Lung (tissue), 16 donors: ENCODE measurements around the gene KCNG1. TPM values are rescaled to one million over a fixed set of nuclear protein-coding genes. Genes with fewer than 3 reads are reported as not detected.

ENCODE experiments used
- ATAC-seq: fragments of 200-7000 bp; cut with Tn5 transposase; one replicate; pipeline ENCODE4 v1.9.1; 2020; ENCODE audit warnings: moderate number of reproducible peaks; ENCODE audit not compliant: insufficient read depth, low FRiP score
- DNase-seq, 3 donors: peaks; one replicate each; pipeline ENCODE4 v3.0.0-alpha.2; 2013 to 2017
- H3K27ac ChIP-seq, 2 donors: one replicate each; pipeline ENCODE4 v1.5.1; 2013; ENCODE audit warnings: mild to moderate bottlenecking in 2 of 2, moderate library complexity in 2 of 2, control low read depth in 1 of 2, inconsistent platforms in 1 of 2, low read depth in 1 of 2, low read length in 1 of 2
- H3K27me3 ChIP-seq, 3 donors: one replicate each; pipeline ENCODE4 v1.5.1; 2013; ENCODE audit warnings: low read length in 2 of 3; ENCODE audit not compliant: control insufficient read depth in 3 of 3, insufficient read depth in 3 of 3
- H3K36me3 ChIP-seq, 4 donors: one replicate each; pipeline ENCODE4 v1.5.1; 2013; ENCODE audit warnings: low read length in 4 of 4, mild to moderate bottlenecking in 1 of 4, moderate library complexity in 1 of 4; ENCODE audit not compliant: control insufficient read depth in 4 of 4, insufficient read depth in 4 of 4
- H3K4me1 ChIP-seq, 5 donors: one replicate each; pipeline ENCODE4 v1.5.1; 2013; ENCODE audit warnings: low read length in 5 of 5, mild to moderate bottlenecking in 2 of 5, moderate library complexity in 1 of 5; ENCODE audit not compliant: control insufficient read depth in 5 of 5, insufficient read depth in 5 of 5
- H3K4me3 ChIP-seq: one replicate; pipeline ENCODE4 v1.5.1; 2013; ENCODE audit warnings: mild to moderate bottlenecking, control low read depth, moderate library complexity
- H3K9ac ChIP-seq, 2 donors: one replicate each; pipeline ENCODE4 v1.5.1; 2013; ENCODE audit warnings: low read length in 2 of 2, control low read depth in 1 of 2; ENCODE audit not compliant: insufficient read depth in 1 of 2
- H3K9me3 ChIP-seq, 4 donors: one replicate each; pipeline ENCODE4 v1.5.1; 2013; ENCODE audit warnings: low read length in 3 of 4, mild to moderate bottlenecking in 1 of 4, moderate library complexity in 1 of 4; ENCODE audit not compliant: control insufficient read depth in 4 of 4, insufficient read depth in 3 of 4
- WGBS, 2 donors: extraction: QIAGEN DNeasy Blood & Tissue Kit; methylation state at CpG; one replicate each; pipeline ENCODE4 v1.1.7; 2013; 5-methylcytosine and 5-hydroxymethylcytosine counted together
- long read RNA-seq, 5 donors: transcript quantifications; one replicate each; lab custom pipeline, GENCODE V29; 2026
- polyA plus RNA-seq, 2 donors: library from polyadenylated mRNA; stranded (reverse); fragments of 200-250 nt; gene quantifications; one replicate each; pipeline ENCODE4 v1.2.1, GENCODE V29; 2013
- total RNA-seq, 2 donors: library from RNA; depleted of rRNA in 1 of 2; stranded (reverse); fragments of >200 nt in 1 of 2; gene quantifications; one replicate each; pipeline ENCODE4 v1.2.1, GENCODE V29; 2014 to 2021
- TF ChIP-seq, protein P1 (sequence below): IDR thresholded peaks from 2 replicates; pipeline ENCODE4 v1.5.1; 2012; ENCODE audit warnings: mild to moderate bottlenecking; ENCODE audit errors: control extremely low read depth, extremely low read depth
- donor health status: control.
- donor health status: control.
- donor health status: Bipolar disorder and iron deficiency.
- donor health status: healthy.
- donor health status: DM: yes; HTN: yes; CAD: no.

KCNG1 gene, protein sequence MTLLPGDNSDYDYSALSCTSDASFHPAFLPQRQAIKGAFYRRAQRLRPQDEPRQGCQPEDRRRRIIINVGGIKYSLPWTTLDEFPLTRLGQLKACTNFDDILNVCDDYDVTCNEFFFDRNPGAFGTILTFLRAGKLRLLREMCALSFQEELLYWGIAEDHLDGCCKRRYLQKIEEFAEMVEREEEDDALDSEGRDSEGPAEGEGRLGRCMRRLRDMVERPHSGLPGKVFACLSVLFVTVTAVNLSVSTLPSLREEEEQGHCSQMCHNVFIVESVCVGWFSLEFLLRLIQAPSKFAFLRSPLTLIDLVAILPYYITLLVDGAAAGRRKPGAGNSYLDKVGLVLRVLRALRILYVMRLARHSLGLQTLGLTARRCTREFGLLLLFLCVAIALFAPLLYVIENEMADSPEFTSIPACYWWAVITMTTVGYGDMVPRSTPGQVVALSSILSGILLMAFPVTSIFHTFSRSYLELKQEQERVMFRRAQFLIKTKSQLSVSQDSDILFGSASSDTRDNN
- under 1 TPM; 0.31 to 0.54 TPM for total RNA-seq
- under 1 TPM; 0.14 to 0.58 TPM for polyA plus RNA-seq
- long read RNA-seq, donor 1: 0 reads
- long read RNA-seq, donor 2: 0 reads
- long read RNA-seq, donor 3: 0 reads
- long read RNA-seq, donor 4: 0 reads
- long read RNA-seq, donor 5: 0 reads

DNA sequence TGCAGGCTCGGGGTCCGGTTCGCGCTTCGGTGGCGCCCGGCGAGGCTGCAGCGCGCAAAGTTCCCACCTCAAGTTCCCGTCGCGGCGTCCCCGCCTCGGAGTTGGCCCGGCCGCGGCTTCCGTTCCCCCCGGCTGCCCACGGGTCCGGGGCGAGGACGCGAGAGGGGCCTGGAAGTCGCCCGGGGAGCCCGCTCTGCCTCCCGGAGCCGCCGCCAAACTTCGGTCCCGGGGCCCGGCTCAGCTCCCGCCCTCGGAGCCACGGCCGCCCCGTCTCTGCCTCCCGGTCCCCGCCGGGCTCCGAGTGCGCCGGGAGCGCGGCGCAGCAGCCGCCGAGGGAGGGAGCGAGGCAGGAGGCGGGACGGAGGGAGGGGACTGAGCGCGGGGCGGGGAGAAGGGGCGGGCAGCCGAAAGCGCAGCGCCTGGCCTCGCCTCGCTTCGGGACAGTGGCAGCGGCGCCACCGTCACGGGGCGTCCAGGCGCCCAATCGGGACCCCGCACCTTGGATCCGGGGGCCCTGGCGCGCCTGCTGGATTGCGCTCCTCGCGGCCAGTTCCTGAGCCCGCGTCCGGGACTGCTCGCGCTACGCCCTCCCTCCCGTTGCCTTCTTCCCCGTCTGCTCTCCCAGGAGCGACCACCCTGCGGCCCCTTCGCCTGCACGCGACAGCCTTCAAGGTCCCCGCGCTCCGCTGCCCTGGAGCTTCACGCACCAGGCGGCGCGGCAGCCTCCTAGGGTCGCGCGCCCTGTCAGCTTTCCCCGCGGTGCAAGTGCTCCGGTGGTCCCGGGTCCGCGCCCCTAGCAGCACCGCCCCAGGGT lies at the start of gene KCNG1:
TSS of gene KCNG1 (minus strand) at position 305 of the 814 bp plus-strand sequence. CDS start 12,769 bp downstream, outside the sequence.
- H3K4me1 ChIP-seq: peaks cover 0 to 11% (median 4%) of the 10 kb centered on the region in 5 donors
- 0 to 2% methylated on average over 70 to 108 of the region's 108 CpGs for WGBS, 2 donors
- H3K9me3 ChIP-seq: no peaks in the 10 kb centered on the region
- no peak within 1 kb of the TSS for H3K4me3 ChIP-seq
- peak; percentile 80 for ATAC-seq
- TF ChIP-seq, protein P1, sequence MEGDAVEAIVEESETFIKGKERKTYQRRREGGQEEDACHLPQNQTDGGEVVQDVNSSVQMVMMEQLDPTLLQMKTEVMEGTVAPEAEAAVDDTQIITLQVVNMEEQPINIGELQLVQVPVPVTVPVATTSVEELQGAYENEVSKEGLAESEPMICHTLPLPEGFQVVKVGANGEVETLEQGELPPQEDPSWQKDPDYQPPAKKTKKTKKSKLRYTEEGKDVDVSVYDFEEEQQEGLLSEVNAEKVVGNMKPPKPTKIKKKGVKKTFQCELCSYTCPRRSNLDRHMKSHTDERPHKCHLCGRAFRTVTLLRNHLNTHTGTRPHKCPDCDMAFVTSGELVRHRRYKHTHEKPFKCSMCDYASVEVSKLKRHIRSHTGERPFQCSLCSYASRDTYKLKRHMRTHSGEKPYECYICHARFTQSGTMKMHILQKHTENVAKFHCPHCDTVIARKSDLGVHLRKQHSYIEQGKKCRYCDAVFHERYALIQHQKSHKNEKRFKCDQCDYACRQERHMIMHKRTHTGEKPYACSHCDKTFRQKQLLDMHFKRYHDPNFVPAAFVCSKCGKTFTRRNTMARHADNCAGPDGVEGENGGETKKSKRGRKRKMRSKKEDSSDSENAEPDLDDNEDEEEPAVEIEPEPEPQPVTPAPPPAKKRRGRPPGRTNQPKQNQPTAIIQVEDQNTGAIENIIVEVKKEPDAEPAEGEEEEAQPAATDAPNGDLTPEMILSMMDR: no peak
- peak; percentile 80 to 89 (median 86) for DNase-seq
- H3K27ac ChIP-seq: no peak within 1 kb of the TSS
- peaks cover 12 to 54% (median 46%) of the 10 kb centered on the region in 3 donors for H3K27me3 ChIP-seq
- H3K9ac ChIP-seq: no peak within 1 kb of the TSS
- H3K36me3 ChIP-seq: no peaks in the 10 kb centered on the region

DNA sequence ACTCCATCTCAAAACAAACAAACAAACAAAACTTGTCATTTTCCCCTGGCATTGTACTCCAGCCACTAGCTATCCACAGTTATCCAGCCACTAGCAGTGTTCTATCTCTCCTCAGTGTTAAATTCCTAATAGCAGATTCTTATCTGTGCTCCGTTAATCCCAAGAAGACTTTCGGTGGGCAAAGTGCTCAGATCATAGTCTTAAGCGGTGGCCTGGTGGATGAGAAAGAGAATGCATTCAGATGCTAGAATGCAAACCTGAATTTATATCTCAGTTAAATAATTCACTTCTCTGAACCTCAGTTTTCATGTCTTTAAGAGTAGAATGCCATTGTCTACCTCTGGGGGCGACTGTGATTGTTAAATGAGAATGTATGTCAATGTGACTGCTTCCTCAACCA lies 47.7 kb upstream of the KCNG1 start:
- TF ChIP-seq, protein P1: no peak
- Histone ChIP-seq H3K9me3 (peaks cover 0 to 9% (median 0%) of the 10 kb centered on the region in 4 donors), H3K4me3 (no peak overlapping the region), H3K27me3 (peaks cover 0 to 9% (median 0%) of the 10 kb centered on the region in 3 donors), H3K9ac (no peak overlapping the region), H3K27ac (no peak overlapping the region), H3K36me3 (no peaks in the 10 kb centered on the region), H3K4me1 (no peaks in the 10 kb centered on the region)
- 75 to 81% methylated on average over 4 of the region's 4 CpGs for WGBS, 2 donors
- DNase-seq: no peak
- no peak for ATAC-seq

DNA sequence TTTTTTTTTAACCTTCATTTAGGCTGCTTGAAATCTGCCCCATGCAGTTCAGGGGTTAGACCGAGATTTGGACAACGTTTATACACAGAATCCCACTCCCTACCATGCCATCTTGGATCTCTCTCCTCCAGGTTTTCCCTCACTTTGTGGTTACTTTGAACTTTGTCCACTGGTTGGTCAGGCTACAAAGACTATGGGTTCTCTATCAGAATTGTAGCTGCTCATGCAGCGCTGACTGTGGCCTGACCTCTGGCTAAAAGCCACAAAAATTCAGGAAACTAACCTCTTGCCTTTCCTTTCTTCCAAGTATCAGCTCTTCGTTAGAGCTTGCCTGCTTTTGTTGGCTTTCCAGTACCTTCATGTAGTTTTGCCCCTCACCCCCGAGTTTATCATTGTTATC lies 44.9 kb upstream of the KCNG1 start:
- H3K27ac ChIP-seq: no peak overlapping the region
- 22 to 29% methylated on average over 5 of the region's 5 CpGs for WGBS, 2 donors
- no peaks in the 10 kb centered on the region for H3K36me3 ChIP-seq
- TF ChIP-seq, protein P1: no peak
- H3K27me3 ChIP-seq: no peaks in the 10 kb centered on the region
- no peaks in the 10 kb centered on the region for H3K9me3 ChIP-seq
- ATAC-seq (no peak), DNase-seq (peak in 2 of 3 donors; percentile 5 to 29)
- H3K9ac ChIP-seq: no peak overlapping the region
- no peaks in the 10 kb centered on the region for H3K4me1 ChIP-seq
- H3K4me3 ChIP-seq: no peak overlapping the region
